ENCODE measurements around the gene MYO3B. TPM values are rescaled to one million over a fixed set of nuclear protein-coding genes. Genes with fewer than 3 reads are reported as not detected.
A peak's percentile ranks its signal among the peaks of the same experiment; 100 is the strongest.

Gene MYO3B
- total RNA-seq, 4 donors from 2014 or later: 0.48 TPM; not detected in 3

GRCh38 chr2:170521299-170521698 lies 343.4 kb downstream of the MYO3B start:
- H3K4me3 ChIP-seq: no peak overlapping the region
- H3K27me3 ChIP-seq: no peaks in the 10 kb centered on the region
- H3K9me3 ChIP-seq: no peaks in the 10 kb centered on the region
- no peak overlapping the region for H3K27ac ChIP-seq
- 84 to 89% methylated on average over 2 of the region's 2 CpGs for WGBS, 2 donors (ENCODE audit: low coverage in 1 of 2)
- intact Hi-C loops (cut with DNase I; ENCODE audit: low total_unique reads) (no loop called here), in situ Hi-C loops (cut with MboI; ENCODE audit: low pct_ligation_motif_present in 1 of 4, low pct_unique_long_range_greater_than_20kb in 1 of 4, low sequenced_read_pairs in 3 of 4) (no loop called here)
- H3K4me1 ChIP-seq: peaks cover 0 to 10% (median 0%) of the 10 kb centered on the region in 4 donors
- DNase-seq: no peak
- TF ChIP-seq POLR2A (IDR thresholded peaks at IDR 0.05): no peak
- TF ChIP-seq CTCF (IDR thresholded peaks at IDR 0.05): no peak
- no peak for TF ChIP-seq EP300 (IDR thresholded peaks at IDR 0.05; ENCODE audit: low read depth)
- TF ChIP-seq POLR2AphosphoS5 (IDR thresholded peaks at IDR 0.05): no peak
- no peaks in the 10 kb centered on the region for H3K36me3 ChIP-seq

GRCh38 chr2:170523506-170523905 lies 345.6 kb downstream of the MYO3B start:
- H3K27ac ChIP-seq: no peak overlapping the region
- intact Hi-C loops (cut with DNase I; ENCODE audit: low total_unique reads): no loop called here
- H3K4me1 ChIP-seq: peaks cover 0 to 10% (median 0%) of the 10 kb centered on the region in 4 donors
- DNase-seq: no peak
- WGBS, 2 donors (ENCODE audit: low coverage in 1 of 2): 80 to 84% methylated on average over 1 to 4 of the region's 4 CpGs
- TF ChIP-seq CTCF (IDR thresholded peaks at IDR 0.05) (no peak), POLR2AphosphoS5 (IDR thresholded peaks at IDR 0.05) (no peak), POLR2A (IDR thresholded peaks at IDR 0.05) (no peak), EP300 (IDR thresholded peaks at IDR 0.05; ENCODE audit: low read depth) (no peak)
- H3K9me3 ChIP-seq: no peaks in the 10 kb centered on the region
- no peak overlapping the region for H3K4me3 ChIP-seq
- no peaks in the 10 kb centered on the region for H3K27me3 ChIP-seq
- in situ Hi-C loops (cut with MboI; ENCODE audit: low pct_ligation_motif_present in 1 of 4, low pct_unique_long_range_greater_than_20kb in 1 of 4, low sequenced_read_pairs in 3 of 4): no loop called here
- H3K36me3 ChIP-seq: no peaks in the 10 kb centered on the region

- Histone ChIP-seq H3K9me3 (no peaks in the 10 kb centered on the region), H3K36me3 (no peaks in the 10 kb centered on the region), H3K27ac (peak overlapping the region; percentile 11 to 69 (median 61)), H3K4me1 (peaks cover 0 to 18% (median 4%) of the 10 kb centered on the region in 4 donors), H3K27me3 (no peaks in the 10 kb centered on the region), H3K4me3 (no peak overlapping the region)
- no peak for TF ChIP-seq EP300 (IDR thresholded peaks at IDR 0.05; ENCODE audit: low read depth)
- no peak for TF ChIP-seq CTCF (IDR thresholded peaks at IDR 0.05)
- TF ChIP-seq POLR2AphosphoS5 (IDR thresholded peaks at IDR 0.05): no peak
- no peak for TF ChIP-seq POLR2A (IDR thresholded peaks at IDR 0.05)
- intact Hi-C loops (cut with DNase I; ENCODE audit: low total_unique reads): no loop called here
- DNase-seq: no peak
- in situ Hi-C loops (cut with MboI; ENCODE audit: low pct_ligation_motif_present in 1 of 4, low pct_unique_long_range_greater_than_20kb in 1 of 4, low sequenced_read_pairs in 3 of 4): no loop called here
- 18 to 58% methylated on average over 1 to 2 of the region's 2 CpGs for WGBS, 2 donors (ENCODE audit: low coverage in 1 of 2)
These were observed 347.1 kb downstream of the MYO3B start for GRCh38 chr2:170524828-170525565.

GRCh38 chr2:170525566-170525900 lies 347.6 kb downstream of the MYO3B start:
- 53% methylated on average over 5 of the region's 5 CpGs; no CpG with 5 or more reads in 1 of the 2 donors for WGBS, 2 donors (ENCODE audit: low coverage in 1 of 2)
- Histone ChIP-seq H3K27me3 (no peaks in the 10 kb centered on the region), H3K36me3 (no peaks in the 10 kb centered on the region), H3K27ac (peak overlapping the region; percentile 11 to 69 (median 61)), H3K4me1 (peaks cover 0 to 23% (median 8%) of the 10 kb centered on the region in 4 donors), H3K9me3 (no peaks in the 10 kb centered on the region), H3K4me3 (no peak overlapping the region)
- TF ChIP-seq POLR2AphosphoS5 (IDR thresholded peaks at IDR 0.05) (peak; percentile 64 to 71 (median 68)), CTCF (IDR thresholded peaks at IDR 0.05) (no peak)
- in situ Hi-C loops (cut with MboI; ENCODE audit: low pct_ligation_motif_present in 1 of 4, low pct_unique_long_range_greater_than_20kb in 1 of 4, low sequenced_read_pairs in 3 of 4): no loop called here
- DNase-seq: peak; percentile 63
- intact Hi-C loops (cut with DNase I; ENCODE audit: low total_unique reads): no loop called here
